ENCODE results near the gene TPM3.
"Not testable (repeated sequence)": the region's sequence is repeated elsewhere in the genome, so short reads cannot be mapped to it uniquely, and the experiment has no call there.

GRCh38 chr1:154147505-154147904 lies 44.4 kb downstream of the TPM3 start:
- TF ChIP-seq NFYA (IDR thresholded peaks at IDR 0.05; ENCODE audit: borderline replicate concordance, low read depth, low read length); SUZ12 (IDR thresholded peaks at IDR 0.05; ENCODE audit: unreplicated experiment); NBN (IDR thresholded peaks at IDR 0.05); POLR2AphosphoS5 (IDR thresholded peaks at IDR 0.05; ENCODE audit: low read length); MAX (IDR thresholded peaks at IDR 0.05; ENCODE audit: low read depth, low read length); POLR2A (IDR thresholded peaks at IDR 0.05; ENCODE audit: low read depth, low read length); STAT1 (conservative IDR thresholded peaks at IDR 0.05); ASH2L (IDR thresholded peaks at IDR 0.05; ENCODE audit: borderline replicate concordance, low read depth); NR2C2 (IDR thresholded peaks at IDR 0.05; ENCODE audit: borderline replicate concordance, control insufficient read depth, insufficient read length, low read depth): not testable (repeated sequence)
- TF ChIP-seq, protein P1, sequence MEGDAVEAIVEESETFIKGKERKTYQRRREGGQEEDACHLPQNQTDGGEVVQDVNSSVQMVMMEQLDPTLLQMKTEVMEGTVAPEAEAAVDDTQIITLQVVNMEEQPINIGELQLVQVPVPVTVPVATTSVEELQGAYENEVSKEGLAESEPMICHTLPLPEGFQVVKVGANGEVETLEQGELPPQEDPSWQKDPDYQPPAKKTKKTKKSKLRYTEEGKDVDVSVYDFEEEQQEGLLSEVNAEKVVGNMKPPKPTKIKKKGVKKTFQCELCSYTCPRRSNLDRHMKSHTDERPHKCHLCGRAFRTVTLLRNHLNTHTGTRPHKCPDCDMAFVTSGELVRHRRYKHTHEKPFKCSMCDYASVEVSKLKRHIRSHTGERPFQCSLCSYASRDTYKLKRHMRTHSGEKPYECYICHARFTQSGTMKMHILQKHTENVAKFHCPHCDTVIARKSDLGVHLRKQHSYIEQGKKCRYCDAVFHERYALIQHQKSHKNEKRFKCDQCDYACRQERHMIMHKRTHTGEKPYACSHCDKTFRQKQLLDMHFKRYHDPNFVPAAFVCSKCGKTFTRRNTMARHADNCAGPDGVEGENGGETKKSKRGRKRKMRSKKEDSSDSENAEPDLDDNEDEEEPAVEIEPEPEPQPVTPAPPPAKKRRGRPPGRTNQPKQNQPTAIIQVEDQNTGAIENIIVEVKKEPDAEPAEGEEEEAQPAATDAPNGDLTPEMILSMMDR (IDR thresholded peaks at IDR 0.05 in 2 of 3, conservative IDR thresholded peaks at IDR 0.05 in 1 of 3; ENCODE audit: control insufficient read depth in 2 of 3, extremely low read depth in 1 of 3, insufficient read depth in 1 of 3, low read depth in 3 of 3, low read length in 3 of 3): not testable (repeated sequence)
- TF ChIP-seq, protein P2, sequence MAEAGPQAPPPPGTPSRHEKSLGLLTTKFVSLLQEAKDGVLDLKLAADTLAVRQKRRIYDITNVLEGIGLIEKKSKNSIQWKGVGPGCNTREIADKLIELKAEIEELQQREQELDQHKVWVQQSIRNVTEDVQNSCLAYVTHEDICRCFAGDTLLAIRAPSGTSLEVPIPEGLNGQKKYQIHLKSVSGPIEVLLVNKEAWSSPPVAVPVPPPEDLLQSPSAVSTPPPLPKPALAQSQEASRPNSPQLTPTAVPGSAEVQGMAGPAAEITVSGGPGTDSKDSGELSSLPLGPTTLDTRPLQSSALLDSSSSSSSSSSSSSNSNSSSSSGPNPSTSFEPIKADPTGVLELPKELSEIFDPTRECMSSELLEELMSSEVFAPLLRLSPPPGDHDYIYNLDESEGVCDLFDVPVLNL (IDR thresholded peaks at IDR 0.05; ENCODE audit: low read depth, low read length): not testable (repeated sequence)

Measured in GM12878 (cell line).